ENCODE data around the gene ANO1.

- TF ChIP-seq CTCF (IDR thresholded peaks at IDR 0.05; ENCODE audit: low read depth, low read length, poor library complexity, severe bottlenecking): no peak
- TF ChIP-seq EZH2phosphoT487 (IDR thresholded peaks at IDR 0.05; ENCODE audit: borderline replicate concordance, low read length): no peak
These were observed 122.2 kb downstream of the ANO1 start for GRCh38 chr11:70200212-70200844.
